Activated CD8-positive, alpha-beta memory T cell treated with anti-CD3 and anti-CD28 coated beads, Interleukin-2, amount 50 U/mL, for 24 hours (primary cell): ENCODE data around the gene PHF12.
"Not testable (repeated sequence)": the region's sequence is repeated elsewhere in the genome, so short reads cannot be mapped to it uniquely, and the experiment has no call there.

Experiments
- DNase-seq: peaks from one replicate; pipeline ENCODE4 v3.0.0-alpha.2; 2020; ENCODE audit errors: extremely low read depth

The PHF12 gene

GRCh38 chr17:28883967-28884702 lies 67.2 kb downstream of the PHF12 start:
- no peak for DNase-seq

- no peak for DNase-seq
These were observed 69.0 kb downstream of the PHF12 start for GRCh38 chr17:28882154-28882895.

GRCh38 chr17:28881533-28882056 lies 69.7 kb downstream of the PHF12 start:
- DNase-seq: no peak

GRCh38 chr17:28880572-28880945 lies 70.8 kb downstream of the PHF12 start:
- DNase-seq: no peak

GRCh38 chr17:28879886-28880571 lies 71.3 kb downstream of the PHF12 start:
- no peak for DNase-seq

- DNase-seq: no peak
These were observed 72.3 kb downstream of the PHF12 start for GRCh38 chr17:28878981-28879380.

- DNase-seq: no peak
These were observed 73.0 kb downstream of the PHF12 start for GRCh38 chr17:28878158-28878910.

GRCh38 chr17:28877150-28877711 lies 74.1 kb downstream of the PHF12 start:
- not testable (repeated sequence) for DNase-seq

- no peak for DNase-seq
These were observed 75.3 kb downstream of the PHF12 start for GRCh38 chr17:28875848-28876550.

GRCh38 chr17:28874750-28875149 lies 76.6 kb downstream of the PHF12 start:
- no peak for DNase-seq

- no peak for DNase-seq
These were observed 77.5 kb downstream of the PHF12 start for GRCh38 chr17:28873839-28874238.

- no peak for DNase-seq
These were observed 80.2 kb downstream of the PHF12 start for GRCh38 chr17:28871056-28871579.

- DNase-seq: no peak
These were observed 84.0 kb downstream of the PHF12 start for GRCh38 chr17:28867276-28867675.

GRCh38 chr17:28865946-28866752 lies 85.2 kb downstream of the PHF12 start:
- DNase-seq: no peak

GRCh38 chr17:28864991-28865849 lies 86.1 kb downstream of the PHF12 start:
- no peak for DNase-seq

GRCh38 chr17:28863953-28864352 lies 87.4 kb downstream of the PHF12 start:
- no peak for DNase-seq

- no peak for DNase-seq
These were observed 88.8 kb downstream of the PHF12 start for GRCh38 chr17:28862561-28862960.

GRCh38 chr17:28861393-28862203 lies 89.7 kb downstream of the PHF12 start:
- no peak for DNase-seq
